HG03432 (cell line): ENCODE results near the gene CCDC184.
"Not testable (repeated sequence)": the region's sequence is repeated elsewhere in the genome, so short reads cannot be mapped to it uniquely, and the experiment has no call there.

Source experiments
- ATAC-seq: cut with Tn5 transposase; IDR thresholded peaks from one replicate; pipeline ENCODE4 v1.9.1; 2021; ENCODE audit warnings: mild to moderate bottlenecking, moderate library complexity; ENCODE audit not compliant: unreplicated experiment

The CCDC184 gene

DNA sequence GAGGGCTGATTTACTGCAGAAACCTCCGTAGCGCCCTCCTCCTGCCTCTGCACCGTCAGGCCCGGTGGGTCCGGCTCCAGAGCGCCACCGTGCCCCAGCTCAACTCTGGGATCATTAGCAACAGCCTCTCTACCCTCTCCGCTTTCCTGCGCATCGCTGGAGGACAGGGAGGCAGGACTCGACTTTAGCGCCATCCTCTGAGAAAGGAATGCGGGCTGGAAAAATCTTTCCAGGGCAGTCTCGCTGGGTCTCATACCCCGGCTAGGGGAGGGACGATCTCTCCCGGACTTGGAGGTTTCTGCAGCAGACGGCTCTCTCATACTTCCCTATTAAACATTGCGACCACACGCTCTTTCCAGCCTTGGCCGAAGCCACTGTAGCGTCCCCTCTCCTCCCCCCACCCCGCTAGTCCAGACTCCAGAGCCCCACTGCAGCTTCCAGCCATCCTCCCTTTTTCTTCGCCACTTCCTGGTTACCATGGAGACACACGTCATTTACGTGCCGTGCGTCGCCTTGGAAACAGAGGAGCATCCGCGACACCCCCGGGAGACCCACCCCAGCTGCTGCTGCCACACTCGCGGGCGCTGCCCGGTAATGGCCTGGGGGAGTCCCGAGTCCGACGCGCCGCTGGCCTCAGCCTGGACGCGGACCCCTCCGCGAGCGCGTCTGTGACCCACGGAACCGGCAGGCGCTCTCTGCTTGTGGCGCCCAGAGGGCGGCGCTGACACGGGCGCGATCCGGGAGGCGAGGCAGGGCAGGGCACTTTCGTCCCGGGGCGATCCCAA is at the start of gene CCDC184:
Gene CCDC184 (plus strand): TSS at position 554 of the 785 bp plus-strand sequence. CDS start 479 bp downstream, outside the sequence.
- peak; percentile 82 for ATAC-seq

DNA sequence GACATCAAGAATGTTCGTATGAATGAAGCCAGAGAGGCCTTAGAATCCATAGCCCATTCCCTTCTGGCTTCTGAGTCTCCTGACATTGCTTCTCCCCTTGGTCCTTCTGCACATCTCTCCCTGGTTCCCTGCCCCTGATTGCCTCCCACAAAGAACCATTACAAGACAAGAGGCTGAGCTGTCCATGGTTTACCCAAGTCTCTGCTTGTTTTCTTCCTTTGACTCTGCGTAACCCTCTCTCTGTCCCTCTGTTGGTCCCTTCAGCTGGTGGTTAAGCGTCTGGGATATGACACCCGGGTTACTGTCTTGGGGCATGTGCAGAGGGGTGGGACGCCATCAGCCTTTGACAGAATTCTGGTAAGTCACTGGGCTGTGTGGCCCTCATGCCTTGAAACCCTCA is 48.4 kb upstream of the CCDC184 start:
- ATAC-seq = no peak

DNA sequence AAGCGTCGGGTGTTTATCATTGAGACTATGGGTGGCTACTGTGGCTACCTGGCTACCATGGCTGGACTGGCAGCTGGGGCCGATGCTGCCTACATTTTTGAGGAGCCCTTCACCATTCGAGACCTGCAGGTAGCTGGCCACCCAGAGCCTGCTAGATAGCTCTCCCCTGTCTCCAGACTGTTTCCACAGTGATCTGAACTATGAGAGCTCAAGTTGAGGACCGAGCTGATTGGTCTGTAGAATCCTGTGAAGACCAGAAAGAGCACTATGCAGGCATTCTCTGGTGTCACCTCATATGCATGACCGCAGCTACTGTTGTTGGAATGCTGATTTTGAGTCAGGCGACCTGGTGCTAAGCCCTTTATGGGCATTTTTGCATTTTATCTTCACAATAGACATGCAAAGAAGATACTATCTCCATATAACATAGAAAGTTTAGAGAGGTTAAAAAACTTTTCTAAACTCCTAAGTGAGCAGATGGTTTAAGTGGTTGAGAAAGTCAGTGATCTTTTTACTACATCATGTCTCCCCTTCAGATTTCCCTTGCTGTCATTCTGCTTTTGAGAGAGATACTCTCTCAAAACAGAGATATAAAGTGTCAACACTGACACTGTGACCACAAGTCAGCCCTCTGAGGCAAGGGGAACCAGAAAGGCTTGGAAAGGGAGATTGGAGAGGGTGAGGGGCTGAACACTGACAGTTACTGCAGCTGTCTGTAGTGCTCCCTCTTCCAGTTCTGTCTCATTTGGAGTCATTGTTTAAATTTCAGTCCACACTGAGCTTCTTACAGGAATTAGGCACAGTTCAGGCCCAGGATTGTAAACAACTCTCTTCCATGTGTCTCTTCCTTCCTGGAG is 40.4 kb upstream of the CCDC184 start:
- ATAC-seq = no peak

DNA sequence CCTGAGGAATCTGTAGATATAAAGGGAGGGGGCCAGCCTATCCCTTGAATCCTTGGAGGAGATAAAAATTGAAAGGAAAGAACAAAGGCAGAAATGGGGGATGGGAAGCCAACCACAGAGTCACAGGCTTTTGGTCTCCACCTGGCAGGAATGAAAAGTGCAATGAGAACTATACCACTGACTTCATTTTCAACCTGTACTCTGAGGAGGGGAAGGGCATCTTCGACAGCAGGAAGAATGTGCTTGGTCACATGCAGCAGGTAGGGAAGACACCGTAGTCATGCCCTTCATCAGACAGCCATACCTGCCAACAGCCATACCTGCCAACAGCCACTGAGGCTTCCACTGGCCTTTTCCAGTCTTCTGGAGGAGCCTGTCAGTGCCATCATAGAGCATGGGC is 39.5 kb upstream of the CCDC184 start:
- ATAC-seq = no peak

DNA sequence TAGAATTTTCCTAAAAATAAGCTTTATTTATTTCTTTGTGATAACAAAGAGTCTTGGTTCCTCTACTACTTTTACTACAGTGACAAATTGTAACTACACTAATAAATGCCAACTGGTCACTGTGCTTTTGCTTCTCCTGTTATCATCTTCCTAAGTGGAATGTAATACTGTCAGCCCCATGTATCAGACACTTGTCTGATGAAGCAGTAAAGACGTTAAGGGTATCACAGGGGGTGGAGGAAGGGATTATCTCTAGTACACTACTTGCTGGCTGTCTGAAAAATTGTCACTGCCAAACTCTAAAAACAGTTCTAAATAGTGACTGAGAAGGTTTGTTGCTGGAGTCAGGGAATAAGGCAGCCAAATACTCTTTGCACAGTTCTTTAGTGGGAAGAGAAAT is 37.5 kb upstream of the CCDC184 start:
- ATAC-seq = no peak

DNA sequence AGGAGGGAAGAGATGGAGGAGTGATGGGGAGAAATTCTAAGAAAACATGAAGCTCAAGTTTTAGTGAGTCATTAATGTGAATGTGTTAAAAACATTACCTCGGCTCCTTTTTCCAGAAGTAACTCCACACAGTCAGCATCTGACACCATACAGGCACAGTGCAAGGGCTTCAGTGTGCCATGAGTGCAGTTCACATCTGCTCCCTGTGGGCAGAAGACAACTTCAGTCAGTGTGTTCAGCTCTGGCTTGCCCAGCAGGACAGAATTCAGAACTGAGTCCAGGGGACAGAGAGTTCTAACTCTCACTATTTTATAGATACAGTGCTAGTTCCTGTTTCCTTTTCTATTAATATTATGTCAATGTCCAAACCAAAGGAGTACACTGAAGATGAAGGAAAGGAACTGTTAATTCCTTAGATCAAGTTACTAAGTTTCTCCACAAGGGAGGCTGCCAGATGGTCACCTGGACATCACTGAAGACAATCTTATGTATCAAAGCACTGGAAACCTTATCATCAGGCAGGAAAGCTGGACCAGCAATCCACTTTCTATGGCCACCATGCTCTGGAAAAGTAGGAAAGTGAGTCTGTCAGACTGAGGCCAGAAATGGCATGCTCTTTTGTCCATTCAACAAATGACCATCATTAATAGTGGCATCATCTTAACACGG is 32.2 kb upstream of the CCDC184 start:
- no peak for ATAC-seq

DNA sequence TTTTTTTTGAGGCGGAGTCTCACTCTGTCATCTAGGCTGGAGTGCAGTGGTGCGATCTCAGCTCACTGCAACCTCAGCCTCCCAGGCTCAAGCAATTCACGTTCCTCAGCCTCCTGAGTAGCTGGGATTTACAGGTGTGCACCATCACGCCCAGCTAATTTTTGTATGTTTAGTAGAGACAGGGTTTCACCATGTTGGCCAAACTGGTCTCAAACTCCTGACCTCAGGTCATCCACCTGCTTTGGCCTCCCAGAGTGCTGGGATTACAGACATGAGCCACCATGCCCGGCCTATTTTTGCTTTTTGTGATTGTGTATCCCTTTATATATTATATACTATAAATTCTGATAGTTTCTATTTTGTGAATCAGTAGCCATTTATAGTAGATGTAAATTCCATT is 27.7 kb upstream of the CCDC184 start:
- not testable (repeated sequence) for ATAC-seq

DNA sequence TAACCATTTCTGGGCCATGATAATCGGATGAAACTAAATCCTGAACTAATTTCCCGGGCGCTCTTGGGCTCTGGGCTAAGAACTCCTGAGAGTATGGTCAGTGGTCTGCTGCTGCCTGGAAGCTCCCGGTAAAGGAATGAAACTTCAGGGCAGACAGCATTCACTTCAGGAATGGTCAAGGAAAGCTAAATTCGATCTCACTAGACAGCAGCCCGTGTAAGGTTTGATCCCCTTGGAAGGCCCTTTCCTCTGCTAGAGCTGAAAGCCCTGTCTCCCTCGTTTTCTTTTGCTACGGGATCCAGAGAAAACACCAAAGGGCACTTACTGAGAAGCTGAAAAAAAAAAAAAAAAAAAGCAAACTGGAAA is 26.8 kb upstream of the CCDC184 start:
- ATAC-seq = no peak

DNA sequence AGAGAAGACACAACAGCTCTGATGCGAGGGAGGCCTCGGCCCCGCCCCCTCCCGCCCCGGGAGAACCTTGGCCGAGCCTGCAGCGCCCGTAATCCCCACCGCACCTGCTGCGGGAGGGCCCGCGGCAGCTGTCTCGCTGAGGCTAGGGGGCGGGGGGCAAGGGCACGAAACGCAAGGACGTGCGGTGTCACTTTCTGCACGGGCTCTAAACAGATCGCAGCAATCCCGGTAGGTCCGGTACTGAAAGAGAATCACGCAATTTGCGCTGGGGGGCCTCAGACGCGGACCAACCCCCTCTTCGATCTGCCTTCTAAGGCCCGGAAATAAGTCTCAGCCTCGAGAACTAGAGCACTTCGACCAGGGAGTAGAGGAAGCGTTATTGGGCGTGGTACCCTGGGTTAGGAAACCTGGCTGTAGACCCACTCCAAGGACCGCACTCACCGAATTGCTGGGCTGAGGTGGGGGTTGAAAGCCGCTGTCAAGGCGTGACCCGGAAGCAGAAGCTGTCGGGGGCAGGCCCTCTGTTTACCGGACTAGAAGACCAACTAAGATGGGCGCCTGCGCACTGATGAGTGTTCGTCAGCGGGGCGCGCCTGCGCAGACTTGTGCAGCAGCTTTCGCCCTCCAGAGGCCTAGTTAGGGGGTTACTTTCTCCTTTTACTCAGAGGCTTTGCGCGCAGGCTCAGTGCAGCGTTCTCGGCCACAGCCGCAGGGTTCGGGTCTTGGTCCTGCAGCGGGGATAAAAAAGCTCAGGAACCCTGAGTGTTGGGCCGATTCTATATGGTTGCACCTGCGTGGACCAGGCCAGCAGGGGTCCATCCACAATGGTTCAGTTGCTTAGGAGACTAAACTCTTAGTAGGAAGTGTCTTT is 26.2 kb upstream of the CCDC184 start, which contains the start of gene ASB8:
Gene ASB8 (minus strand): TSS at position 498 of the 871 bp plus-strand sequence. CDS start 4,019 bp downstream, outside the sequence.
- peak; percentile 91 for ATAC-seq

DNA sequence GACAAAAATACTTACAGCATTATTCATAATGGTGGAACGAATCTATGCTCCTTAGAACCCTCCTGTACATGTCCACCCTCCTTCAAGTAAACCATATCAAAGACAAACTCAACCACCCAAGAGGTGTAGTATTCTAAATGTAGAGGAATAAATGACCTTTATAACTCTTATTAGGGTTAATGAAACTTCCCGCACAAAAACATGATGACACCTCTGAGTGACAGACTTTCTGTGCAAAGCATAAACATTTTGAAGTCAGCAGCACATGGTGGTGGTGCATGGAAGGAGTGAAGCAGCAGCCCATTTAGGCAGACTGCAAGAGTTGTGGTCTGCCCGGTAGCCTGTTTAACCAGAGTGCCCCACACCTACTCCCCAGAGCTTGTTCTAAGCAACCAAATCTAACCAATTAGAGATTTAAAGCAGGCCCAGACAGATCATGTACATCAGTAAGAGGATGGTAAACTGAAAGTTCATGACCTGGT is 25.5 kb upstream of the CCDC184 start:
- ATAC-seq = no peak

DNA sequence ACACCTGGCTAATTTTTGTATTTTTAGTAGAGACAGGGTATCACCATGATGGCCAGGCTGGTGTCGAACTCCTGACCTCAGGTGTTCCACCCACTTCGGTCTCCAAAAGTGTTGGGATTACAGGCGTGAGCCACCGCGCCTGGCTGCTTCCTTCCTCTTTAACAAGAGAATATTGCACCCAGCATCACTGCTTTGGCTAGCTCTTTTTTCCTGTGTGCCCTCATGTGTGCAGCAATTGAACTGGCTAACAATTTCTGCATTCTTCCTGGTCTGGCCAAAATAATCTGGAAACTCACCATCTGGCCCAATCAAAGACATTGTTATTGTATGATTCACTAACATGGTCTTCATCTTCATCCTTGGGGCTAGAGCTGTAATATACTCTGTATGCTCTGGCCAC is 23.4 kb upstream of the CCDC184 start:
- ATAC-seq = no peak

DNA sequence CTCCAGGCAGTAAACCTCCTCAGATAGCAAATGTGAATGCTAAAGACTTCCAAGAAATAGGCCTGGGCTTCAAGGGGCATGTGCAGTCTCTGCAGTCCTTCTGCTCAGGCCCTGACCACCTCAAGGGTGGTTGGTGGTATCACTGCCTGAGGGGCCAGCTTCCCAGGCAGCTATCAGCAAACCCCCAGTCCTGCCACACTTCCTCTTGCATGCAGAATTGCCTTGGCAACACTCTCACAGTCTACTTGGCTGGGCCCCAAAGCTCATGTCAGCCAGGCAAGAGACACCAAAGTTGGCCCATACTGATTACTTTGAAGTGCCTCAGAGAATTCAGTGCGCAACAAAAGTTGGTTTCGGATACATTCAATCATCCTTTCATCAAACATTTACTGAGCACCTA is 22.6 kb upstream of the CCDC184 start:
- ATAC-seq = no peak

DNA sequence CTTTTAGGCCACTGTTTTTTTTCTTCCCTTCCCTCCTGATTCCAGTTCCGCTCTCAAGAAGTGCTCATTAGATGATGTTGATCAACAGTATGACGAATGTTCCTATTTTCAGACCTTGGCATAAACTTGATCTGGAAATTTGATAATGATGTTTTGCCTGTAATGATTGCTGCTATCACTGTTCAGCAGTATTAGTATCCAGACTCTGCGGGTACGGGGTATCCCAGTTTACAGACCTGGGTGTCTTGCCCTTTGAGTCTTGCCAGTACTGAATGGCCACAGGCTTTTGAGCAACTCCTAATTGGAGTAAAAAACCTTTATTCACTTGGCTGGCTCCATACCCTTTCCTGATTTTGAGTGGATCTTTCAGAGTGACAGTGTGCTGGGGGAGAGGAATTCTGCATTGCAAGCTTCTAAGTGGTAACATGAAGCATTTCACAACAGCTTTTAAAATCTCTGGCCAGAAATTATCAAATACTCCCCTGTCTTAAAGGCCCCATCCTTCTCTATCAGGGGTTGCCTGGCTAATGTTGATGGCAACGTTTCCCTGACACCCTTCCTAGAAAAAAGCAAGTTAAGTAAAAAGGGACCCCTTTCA is 20.2 kb upstream of the CCDC184 start:
- ATAC-seq = no peak

DNA sequence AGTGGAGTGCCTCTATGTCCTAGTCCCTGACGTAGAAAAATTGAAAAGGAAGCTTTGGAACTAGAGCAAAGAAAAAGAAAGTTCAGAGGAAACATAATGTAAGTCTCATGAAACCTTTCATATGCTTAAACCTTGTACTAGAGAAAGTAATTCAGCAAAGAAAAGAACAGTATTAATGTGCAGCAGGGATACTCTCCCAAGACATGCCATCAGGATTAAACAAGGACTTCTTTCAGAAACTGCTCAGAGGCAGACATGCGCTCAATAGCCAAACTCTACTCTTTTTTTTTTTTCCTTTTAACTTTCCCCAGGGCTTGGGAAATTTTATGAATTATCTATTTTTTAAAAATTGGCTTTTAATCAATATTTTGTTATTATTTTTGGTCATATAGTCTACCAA is 19.0 kb upstream of the CCDC184 start:
- ATAC-seq = no peak

DNA sequence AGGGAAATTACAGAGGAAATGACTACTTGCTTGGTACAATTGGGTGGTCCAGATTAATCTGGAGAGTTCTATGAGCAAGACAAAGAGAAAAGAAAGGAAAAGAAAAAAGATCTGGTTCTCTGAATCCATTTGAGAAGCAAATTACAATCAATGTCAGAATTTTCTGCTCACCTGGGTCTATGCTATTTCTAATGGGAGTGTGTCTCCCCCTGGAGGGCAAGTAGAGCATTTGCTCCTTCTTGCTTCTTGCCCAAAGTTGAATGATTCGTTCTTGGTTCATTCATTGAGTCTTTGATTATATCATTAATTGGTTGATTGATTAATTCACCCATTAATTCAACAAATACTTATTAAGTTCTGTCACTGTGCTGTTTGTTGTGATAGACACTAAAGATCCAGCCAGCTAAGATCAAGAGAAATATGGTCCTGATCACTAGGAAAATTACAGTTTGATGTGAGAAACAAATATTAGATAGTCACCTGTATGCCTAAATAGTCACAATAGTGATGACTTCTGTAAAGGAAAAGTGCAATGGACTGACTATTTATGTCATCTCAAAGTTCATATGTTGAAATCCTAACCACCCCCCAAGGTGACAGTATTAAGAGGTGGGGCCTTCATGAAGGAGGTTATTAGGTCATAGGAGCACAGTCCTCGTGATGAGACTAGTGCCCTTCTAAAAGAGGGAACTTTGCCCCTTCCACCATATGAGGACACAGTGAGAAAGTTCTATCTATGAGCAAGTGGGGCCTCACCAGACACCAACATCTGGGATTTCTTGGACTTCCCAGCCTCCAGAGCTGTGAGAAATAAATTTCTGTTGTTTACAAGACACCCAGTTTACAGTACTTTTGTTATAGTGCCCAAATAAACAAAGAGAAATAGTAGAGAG is 18.1 kb upstream of the CCDC184 start:
- ATAC-seq = no peak

DNA sequence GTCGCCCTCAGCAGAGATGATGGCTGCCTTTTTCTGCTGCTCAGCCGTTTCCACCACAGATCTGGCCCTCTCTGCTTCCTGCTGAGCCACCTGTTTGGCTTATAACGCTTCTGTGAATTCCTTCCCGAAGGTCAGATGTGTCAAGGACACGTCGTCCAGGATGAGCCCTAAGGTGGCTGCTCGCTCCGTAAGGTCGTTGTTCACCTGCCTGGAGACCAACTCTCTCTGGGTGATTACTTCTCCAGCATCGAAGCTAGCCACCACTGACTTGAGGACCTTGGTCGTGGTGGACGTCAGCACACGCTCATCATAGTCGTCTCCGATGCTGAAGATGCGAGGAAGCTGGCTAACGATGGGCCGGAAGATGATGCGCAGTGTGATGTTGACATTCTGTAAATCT is 14.4 kb upstream of the CCDC184 start:
- ATAC-seq = no peak

DNA sequence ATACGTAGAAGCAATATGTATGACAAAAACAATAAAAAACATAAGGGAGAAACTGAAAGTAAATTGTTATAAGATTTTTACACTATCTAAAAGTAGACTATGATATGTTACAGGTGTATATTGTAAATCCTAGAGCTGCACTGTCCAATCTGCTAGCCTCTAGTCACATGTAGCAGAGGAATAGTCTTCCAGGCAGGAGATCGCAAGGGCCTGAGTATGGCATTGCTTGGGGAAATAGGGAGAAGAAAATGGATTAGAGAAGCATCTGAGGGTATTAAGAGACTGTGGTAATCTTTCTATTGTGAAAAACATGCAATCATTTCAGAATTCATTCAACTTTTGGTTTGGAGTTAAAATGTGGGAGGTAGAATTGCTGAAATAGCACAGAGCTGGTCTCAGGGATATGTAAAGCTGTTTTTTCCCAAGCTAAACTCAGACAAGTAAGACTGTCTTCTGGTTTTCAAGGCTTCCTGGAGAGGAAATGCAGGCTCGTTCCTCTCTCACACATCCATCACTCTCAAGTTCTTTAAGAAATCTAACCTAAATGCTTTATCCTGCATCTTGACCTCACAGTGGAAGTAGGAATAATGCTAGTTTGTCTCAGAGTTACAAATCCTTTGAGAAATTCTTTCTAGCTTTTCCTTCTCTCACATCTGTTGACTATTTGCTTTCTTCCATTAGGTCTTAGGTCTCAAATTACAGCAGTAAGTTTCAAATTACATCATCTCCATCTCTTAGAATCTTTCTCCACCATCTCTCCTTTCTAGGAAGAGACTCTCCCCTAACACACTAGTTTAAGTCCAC is 7.6 kb upstream of the CCDC184 start:
- no peak for ATAC-seq

DNA sequence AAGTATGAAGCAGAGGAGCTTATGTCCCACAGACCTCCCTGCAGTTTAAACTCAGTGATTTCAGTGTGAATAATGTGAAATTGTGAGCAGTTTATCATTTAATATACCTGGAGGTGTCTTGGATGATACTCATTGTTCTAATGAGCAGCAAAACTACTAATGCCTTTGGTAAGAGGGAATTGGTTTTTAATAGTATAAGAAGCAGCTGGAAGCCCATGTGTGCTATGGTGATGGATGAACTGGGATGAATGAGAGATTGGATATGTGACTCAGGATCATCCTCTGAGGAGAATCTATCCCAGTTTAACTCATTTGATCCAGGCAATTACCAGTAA is 7.1 kb upstream of the CCDC184 start:
- no peak for ATAC-seq
